Heart left ventricle (tissue), 13 donors: Measurements from ENCODE around the gene CCDC63.

Source experiments
- POLR2A ChIP-seq, 2 donors: fragments of 450-650 bp; IDR thresholded peaks; one replicate each; pipeline ENCODE4 v1.6.1; 2017; ENCODE audit warnings: antibody characterized with exemption in 2 of 2, mild to moderate bottlenecking in 2 of 2, moderate library complexity in 2 of 2
- TF ChIP-seq, protein P1 (sequence below), 12 donors: fragments of 200-600 bp; sonication (generic) in 4 of 12; IDR thresholded peaks; one replicate each; pipeline versions ENCODE4 v1.5.0 to v1.8.0; 2018 to 2022; ENCODE audit warnings: antibody characterized with exemption in 12 of 12, mild to moderate bottlenecking in 5 of 12
- donor health status: ischemic (EF 13 %, LVEDD 7.1; RV severe dilation, severe dysfunction).
- donor health status: DM: no; HTN: yes; CAD: no.
- donor health status: DM: no; HTN: no; CAD: no.
- donor health status: ischemic (EF 25% LVEDD 6.9; RV normal size, moderate dysfunction).
- donor health status: ischemic (EF 25% LVEDD 5.7; RV mildly dilated, moderate dysfunction).
- donor health status: ischemic (EF 35%, LVEDD 5.7; RV mildly dilated, moderate dysfunction).
- donor health status: nonischemic (EF 11% LVEDD 7.7; RV severe dilation, severe dysfunction).
- donor health status: DM: yes; HTN: yes; CAD: no.
- donor health status: PGD.
- donor health status: ischemic (EF 29% LVEDD 5.4; RV normal size, mild dysfunction).
- donor health status: nonischemic (EF 23%, LVEDD 6.1; RV moderate dilation, normal function).

DNA sequence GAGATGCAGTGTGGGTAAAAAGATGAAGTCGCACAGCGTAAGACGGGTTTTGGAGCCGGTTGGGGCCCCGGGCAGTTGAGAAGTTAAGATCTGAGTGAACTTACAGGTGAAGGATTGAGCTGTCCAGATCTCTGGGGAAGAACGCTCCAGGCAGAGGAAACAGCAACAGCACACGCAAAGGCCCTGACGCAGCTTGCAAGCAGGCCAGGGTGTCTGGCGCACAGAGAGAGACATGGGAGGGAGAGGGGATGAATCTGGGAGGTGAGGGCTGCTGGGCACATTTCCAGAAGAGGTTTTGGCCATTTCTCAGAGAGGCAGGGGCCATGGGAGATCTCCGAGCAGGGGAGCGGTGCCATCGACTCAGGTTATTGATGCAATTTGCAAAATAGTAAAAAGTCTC is 42.6 kb downstream of the CCDC63 start:
- TF ChIP-seq, protein P1, sequence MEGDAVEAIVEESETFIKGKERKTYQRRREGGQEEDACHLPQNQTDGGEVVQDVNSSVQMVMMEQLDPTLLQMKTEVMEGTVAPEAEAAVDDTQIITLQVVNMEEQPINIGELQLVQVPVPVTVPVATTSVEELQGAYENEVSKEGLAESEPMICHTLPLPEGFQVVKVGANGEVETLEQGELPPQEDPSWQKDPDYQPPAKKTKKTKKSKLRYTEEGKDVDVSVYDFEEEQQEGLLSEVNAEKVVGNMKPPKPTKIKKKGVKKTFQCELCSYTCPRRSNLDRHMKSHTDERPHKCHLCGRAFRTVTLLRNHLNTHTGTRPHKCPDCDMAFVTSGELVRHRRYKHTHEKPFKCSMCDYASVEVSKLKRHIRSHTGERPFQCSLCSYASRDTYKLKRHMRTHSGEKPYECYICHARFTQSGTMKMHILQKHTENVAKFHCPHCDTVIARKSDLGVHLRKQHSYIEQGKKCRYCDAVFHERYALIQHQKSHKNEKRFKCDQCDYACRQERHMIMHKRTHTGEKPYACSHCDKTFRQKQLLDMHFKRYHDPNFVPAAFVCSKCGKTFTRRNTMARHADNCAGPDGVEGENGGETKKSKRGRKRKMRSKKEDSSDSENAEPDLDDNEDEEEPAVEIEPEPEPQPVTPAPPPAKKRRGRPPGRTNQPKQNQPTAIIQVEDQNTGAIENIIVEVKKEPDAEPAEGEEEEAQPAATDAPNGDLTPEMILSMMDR (IDR thresholded peaks at IDR 0.05) = no peak
- TF ChIP-seq POLR2A (IDR thresholded peaks at IDR 0.05) = no peak
